Measurements from ENCODE around the gene CSTF3. TPM values are rescaled to one million over a fixed set of nuclear protein-coding genes. Genes with fewer than 3 reads are reported as not detected.

Gene CSTF3
- total RNA-seq, 3 donors from 2014 or later: 9.0 to 33.4 (median 15.7) TPM

GRCh38 chr11:33040862-33041453 lies 120.3 kb downstream of the CSTF3 start:
- no peak for DNase-seq (ENCODE audit: low spot score in 2 of 2)
- intact Hi-C loops (cut with DNase I; ENCODE audit: low total_unique reads): no loop called here
- Histone ChIP-seq H3K36me3 (no peaks in the 10 kb centered on the region), H3K4me3 (peak overlapping the region; percentile 60 to 97 (median 92)), H3K27ac (no peak overlapping the region), H3K9me3 (no peaks in the 10 kb centered on the region), H3K27me3 (no peaks in the 10 kb centered on the region), H3K4me1 (no peaks in the 10 kb centered on the region)
- no peak for TF ChIP-seq POLR2AphosphoS5 (IDR thresholded peaks at IDR 0.05)
- no peak for TF ChIP-seq CTCF (IDR thresholded peaks at IDR 0.05)
- TF ChIP-seq POLR2A (IDR thresholded peaks at IDR 0.05): no peak

GRCh38 chr11:33040033-33040861 lies 121.0 kb downstream of the CSTF3 start:
- H3K27me3 ChIP-seq: no peaks in the 10 kb centered on the region
- H3K9me3 ChIP-seq: no peaks in the 10 kb centered on the region
- H3K4me3 ChIP-seq: peak overlapping the region; percentile 60 to 97 (median 92)
- H3K36me3 ChIP-seq: no peaks in the 10 kb centered on the region
- TF ChIP-seq POLR2AphosphoS5 (IDR thresholded peaks at IDR 0.05): no peak
- no peak for TF ChIP-seq POLR2A (IDR thresholded peaks at IDR 0.05)
- TF ChIP-seq CTCF (IDR thresholded peaks at IDR 0.05): no peak
- H3K4me1 ChIP-seq: no peaks in the 10 kb centered on the region
- H3K27ac ChIP-seq: peak overlapping the region; percentile 98
- DNase-seq (ENCODE audit: low spot score in 2 of 2): no peak
- intact Hi-C loops (cut with DNase I; ENCODE audit: low total_unique reads): no loop called here

DNA sequence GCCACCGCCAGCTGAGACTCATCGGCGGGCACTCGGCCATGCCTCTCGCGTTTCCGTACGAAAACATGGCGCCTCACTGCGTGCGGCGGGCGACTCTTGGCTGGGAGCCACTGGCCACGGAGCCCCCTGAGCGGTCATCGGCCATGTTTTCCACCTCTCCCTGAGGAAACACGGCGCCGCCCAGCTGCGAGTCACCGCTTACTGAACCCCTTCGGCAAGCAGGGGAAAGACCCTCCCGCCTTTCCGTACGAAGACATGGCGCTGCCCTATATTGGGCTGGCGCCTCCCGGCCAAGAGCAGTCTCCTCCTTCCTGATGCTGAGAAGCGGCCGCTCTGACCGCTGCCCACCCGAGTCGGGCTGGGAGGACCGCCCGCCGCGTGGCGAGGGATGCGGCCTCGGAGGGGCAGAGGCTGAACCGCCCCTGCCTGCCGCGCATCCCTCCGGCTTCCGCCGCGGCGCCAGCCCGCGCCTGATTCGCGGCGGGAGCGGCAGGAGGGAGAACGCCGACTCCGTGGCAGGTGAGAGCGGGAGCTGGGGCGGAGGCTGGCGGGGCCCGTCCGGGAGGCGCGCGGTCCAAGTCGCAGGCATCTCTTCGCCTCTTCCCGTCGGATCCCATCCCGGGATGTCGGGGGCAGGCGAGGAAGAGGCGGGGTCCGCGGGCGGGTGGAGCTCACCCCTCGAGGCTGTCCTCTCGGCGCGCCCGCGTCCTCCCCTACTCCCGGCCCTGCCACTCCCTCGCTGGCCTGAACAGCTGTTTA lies 121.8 kb downstream of the CSTF3 start, which contains the start of gene TCP11L1:
TCP11L1 (plus strand) TSS at position 299 of the 759 bp plus-strand sequence. CDS start 4,202 bp downstream, outside the sequence.
- H3K36me3 ChIP-seq: no peaks in the 10 kb centered on the region
- intact Hi-C loops (cut with DNase I; ENCODE audit: low total_unique reads): no loop called here
- no peaks in the 10 kb centered on the region for H3K4me1 ChIP-seq
- peak within 1 kb of the TSS; percentile 60 to 97 (median 92) for H3K4me3 ChIP-seq
- TF ChIP-seq CTCF (IDR thresholded peaks at IDR 0.05) (no peak), POLR2A (IDR thresholded peaks at IDR 0.05) (peak; percentile 46), POLR2AphosphoS5 (IDR thresholded peaks at IDR 0.05) (peak; percentile 66 to 86 (median 80))
- H3K27me3 ChIP-seq: no peaks in the 10 kb centered on the region
- peak; percentile 86 to 90 for DNase-seq (ENCODE audit: low spot score in 2 of 2)
- no peaks in the 10 kb centered on the region for H3K9me3 ChIP-seq
- H3K27ac ChIP-seq: peak within 1 kb of the TSS; percentile 98

GRCh38 chr11:33035011-33035410 lies 126.3 kb downstream of the CSTF3 start:
- Histone ChIP-seq H3K36me3 (no peaks in the 10 kb centered on the region), H3K4me3 (no peak overlapping the region), H3K9me3 (no peaks in the 10 kb centered on the region), H3K4me1 (no peaks in the 10 kb centered on the region), H3K27ac (no peak overlapping the region), H3K27me3 (no peaks in the 10 kb centered on the region)
- no peak for DNase-seq (ENCODE audit: low spot score in 2 of 2)
- intact Hi-C loops (cut with DNase I; ENCODE audit: low total_unique reads): no loop called here
- TF ChIP-seq POLR2A (IDR thresholded peaks at IDR 0.05): no peak
- TF ChIP-seq CTCF (IDR thresholded peaks at IDR 0.05): no peak
- no peak for TF ChIP-seq POLR2AphosphoS5 (IDR thresholded peaks at IDR 0.05)

Other genes starting within 250 kb of the CSTF3 start
- gene DEPDC7, start 145.6 kb downstream of the CSTF3 start, total RNA-seq: under 1 TPM; 0.59 to 0.98 (median 0.64) TPM
- gene TCP11L1, start 121.9 kb downstream of the CSTF3 start, total RNA-seq: 10 to 100 TPM; 19.8 to 34.7 (median 29.0) TPM
- gene HIPK3, start 95.9 kb upstream of the CSTF3 start, total RNA-seq: 100 to 1,000 TPM; 200 to 223 (median 202) TPM
- gene KIAA1549L, start 214.6 kb upstream of the CSTF3 start, total RNA-seq: 1 to 10 TPM in 2 of 3 donors, under 1 TPM in 1; under 0.01 to 1.3 (median 1.0) TPM